Fibroblast of skin of left quadriceps (primary cell): ENCODE measurements around the gene CTAGE9.

Experiments used
- DNase-seq, 2 experiments: peaks; one replicate each; pipeline ENCODE4 v3.0.0-alpha.2; 2013; ENCODE audit warnings: low read depth in 2 of 2

The CTAGE9 gene

DNA sequence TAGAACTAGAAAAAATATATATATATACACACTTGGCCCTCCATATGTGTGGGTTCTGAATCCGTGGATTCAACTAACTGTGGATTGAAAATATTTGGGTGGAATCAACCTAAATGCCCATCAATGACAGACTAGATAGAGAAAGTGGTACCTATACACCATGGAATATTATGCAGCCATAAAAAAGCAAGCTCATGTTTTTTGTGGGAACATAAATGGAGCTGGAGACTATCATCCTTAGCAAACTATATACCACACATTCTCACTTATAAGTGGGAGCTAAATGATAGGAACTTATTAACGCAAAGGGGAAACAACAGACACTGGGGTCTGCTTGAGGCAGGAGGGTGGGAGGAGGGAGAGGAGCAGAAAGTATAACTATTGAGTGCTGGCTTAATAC lies 37.6 kb downstream of the CTAGE9 start:
- DNase-seq: no peak

DNA sequence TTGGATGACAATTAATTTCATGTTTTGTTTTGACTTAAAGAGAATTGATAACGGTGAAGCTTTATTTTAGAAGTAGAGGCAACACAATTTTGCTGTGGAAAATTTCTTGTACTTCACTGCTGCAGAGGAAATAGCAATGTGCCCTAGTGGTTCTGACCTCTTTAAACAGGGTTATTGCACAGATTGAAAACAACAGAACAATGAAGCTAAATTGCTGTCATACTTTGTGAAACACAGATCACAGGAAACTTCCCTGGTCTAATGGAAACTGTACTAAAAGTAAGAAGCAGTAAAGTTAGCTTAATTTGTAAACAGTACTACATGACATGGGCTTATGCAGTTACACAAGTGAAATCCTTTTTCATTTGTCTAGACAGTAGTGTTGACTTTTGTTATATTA lies 40.9 kb downstream of the CTAGE9 start:
- DNase-seq: no peak

DNA sequence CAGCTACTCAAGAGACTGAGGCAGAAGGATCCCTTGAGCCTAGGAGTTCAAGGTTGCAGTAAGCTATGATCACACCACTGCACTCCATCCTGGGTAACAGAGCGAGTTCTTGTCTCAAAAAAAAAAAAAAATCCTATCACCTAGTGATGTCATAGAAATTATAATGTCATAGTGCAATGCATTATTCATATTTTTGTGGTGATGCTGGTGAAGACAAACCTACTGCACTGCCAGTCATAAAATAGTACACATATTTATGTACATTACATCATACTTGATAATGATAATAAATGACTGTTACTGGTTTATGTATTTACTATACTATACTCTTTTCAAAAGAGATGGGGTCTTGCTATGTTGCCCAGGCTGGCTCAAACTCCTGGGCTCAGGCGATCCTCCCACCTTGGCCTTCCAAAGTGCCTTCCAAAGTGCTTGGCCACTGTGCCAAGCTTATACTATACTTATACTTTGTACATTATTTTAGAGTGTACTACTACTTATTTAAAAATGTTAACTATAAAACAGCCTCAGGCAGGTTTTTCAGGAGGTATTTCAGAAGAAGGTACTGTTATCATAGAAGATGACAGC lies 47.1 kb downstream of the CTAGE9 start:
- DNase-seq: no peak

DNA sequence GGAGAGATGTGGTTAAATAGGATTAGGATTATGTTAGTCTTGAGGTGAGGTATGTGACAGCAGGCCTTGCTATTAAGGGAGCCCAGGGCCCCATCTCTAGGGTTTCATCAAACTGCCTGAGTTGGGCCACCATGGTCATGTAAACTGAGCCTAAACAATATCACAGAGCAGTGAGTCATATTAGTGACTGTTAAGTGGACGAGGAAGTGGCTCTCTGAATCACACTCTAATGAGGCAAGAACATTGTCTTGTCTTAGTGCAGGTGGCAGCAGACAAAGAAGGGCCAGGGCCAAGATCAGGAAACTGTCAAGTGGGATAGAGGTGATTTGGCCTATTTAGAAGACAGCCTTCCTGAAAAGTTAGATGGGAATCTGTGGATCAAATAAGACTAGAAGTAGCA lies 50.6 kb downstream of the CTAGE9 start:
- DNase-seq: no peak
